Measurements from ENCODE around the gene MXRA8. TPM values are rescaled to one million over a fixed set of nuclear protein-coding genes. Genes with fewer than 3 reads are reported as not detected.
A peak's percentile ranks its signal among the peaks of the same experiment; 100 is the strongest.

MXRA8 gene
- total and polyA plus RNA-seq, 9 of the 15 experiments (the other 6 are each of a cell fraction or from before 2014, with no cell fraction given): 0.66 to 11.3 (median 6.3) TPM

- peak; percentile 61; the same call in 1 of the 2 replicates for TF ChIP-seq IRF9 (tag; IDR thresholded peaks at IDR 0.05)
- TF ChIP-seq ETV6 (IDR thresholded peaks at IDR 0.05; ENCODE audit: borderline replicate concordance in 1 of 2, low read depth in 2 of 2, low read length in 1 of 2): no peak
- no peak for TF ChIP-seq ETV6 (CRISPR knock-in tag; IDR thresholded peaks at IDR 0.05; ENCODE audit: borderline replicate concordance)
- TF ChIP-seq ZKSCAN1 (IDR thresholded peaks at IDR 0.05; ENCODE audit: low read depth, low read length): no peak
- TF ChIP-seq, protein P1, sequence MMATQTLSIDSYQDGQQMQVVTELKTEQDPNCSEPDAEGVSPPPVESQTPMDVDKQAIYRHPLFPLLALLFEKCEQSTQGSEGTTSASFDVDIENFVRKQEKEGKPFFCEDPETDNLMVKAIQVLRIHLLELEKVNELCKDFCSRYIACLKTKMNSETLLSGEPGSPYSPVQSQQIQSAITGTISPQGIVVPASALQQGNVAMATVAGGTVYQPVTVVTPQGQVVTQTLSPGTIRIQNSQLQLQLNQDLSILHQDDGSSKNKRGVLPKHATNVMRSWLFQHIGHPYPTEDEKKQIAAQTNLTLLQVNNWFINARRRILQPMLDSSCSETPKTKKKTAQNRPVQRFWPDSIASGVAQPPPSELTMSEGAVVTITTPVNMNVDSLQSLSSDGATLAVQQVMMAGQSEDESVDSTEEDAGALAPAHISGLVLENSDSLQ (IDR thresholded peaks at IDR 0.05): peak; percentile 23; the same call in 1 of the 2 replicates
- no peak for TF ChIP-seq ZKSCAN8 (CRISPR knock-in tag; IDR thresholded peaks at IDR 0.05)
- TF ChIP-seq, protein P2, sequence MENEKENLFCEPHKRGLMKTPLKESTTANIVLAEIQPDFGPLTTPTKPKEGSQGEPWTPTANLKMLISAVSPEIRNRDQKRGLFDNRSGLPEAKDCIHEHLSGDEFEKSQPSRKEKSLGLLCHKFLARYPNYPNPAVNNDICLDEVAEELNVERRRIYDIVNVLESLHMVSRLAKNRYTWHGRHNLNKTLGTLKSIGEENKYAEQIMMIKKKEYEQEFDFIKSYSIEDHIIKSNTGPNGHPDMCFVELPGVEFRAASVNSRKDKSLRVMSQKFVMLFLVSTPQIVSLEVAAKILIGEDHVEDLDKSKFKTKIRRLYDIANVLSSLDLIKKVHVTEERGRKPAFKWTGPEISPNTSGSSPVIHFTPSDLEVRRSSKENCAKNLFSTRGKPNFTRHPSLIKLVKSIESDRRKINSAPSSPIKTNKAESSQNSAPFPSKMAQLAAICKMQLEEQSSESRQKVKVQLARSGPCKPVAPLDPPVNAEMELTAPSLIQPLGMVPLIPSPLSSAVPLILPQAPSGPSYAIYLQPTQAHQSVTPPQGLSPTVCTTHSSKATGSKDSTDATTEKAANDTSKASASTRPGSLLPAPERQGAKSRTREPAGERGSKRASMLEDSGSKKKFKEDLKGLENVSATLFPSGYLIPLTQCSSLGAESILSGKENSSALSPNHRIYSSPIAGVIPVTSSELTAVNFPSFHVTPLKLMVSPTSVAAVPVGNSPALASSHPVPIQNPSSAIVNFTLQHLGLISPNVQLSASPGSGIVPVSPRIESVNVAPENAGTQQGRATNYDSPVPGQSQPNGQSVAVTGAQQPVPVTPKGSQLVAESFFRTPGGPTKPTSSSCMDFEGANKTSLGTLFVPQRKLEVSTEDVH (IDR thresholded peaks at IDR 0.05; ENCODE audit: low read depth, partially characterized antibody): peak; percentile 65
- TF ChIP-seq, protein P3, sequence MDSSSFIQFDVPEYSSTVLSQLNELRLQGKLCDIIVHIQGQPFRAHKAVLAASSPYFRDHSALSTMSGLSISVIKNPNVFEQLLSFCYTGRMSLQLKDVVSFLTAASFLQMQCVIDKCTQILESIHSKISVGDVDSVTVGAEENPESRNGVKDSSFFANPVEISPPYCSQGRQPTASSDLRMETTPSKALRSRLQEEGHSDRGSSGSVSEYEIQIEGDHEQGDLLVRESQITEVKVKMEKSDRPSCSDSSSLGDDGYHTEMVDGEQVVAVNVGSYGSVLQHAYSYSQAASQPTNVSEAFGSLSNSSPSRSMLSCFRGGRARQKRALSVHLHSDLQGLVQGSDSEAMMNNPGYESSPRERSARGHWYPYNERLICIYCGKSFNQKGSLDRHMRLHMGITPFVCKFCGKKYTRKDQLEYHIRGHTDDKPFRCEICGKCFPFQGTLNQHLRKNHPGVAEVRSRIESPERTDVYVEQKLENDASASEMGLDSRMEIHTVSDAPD (CRISPR knock-in tag; IDR thresholded peaks at IDR 0.05): no peak
- TF ChIP-seq KDM2B (CRISPR knock-in tag; IDR thresholded peaks at IDR 0.05): peak; percentile 87; the same call in 1 of the 2 replicates
- no peak for TF ChIP-seq U2AF2 (optimal IDR thresholded peaks at IDR 0.05; ENCODE audit: low read depth, low read length)
Measured at GRCh38 chr1:1307923-1308755, 50.2 kb downstream of the MXRA8 start, which contains the start of the genes ACAP3 and PUSL1 (continued).
